H1 (cell line): Measurements from ENCODE around the gene FAM200B.

Source experiments
- CTCF ChIP-seq, 3 experiments: IDR thresholded peaks; 1 replicate in 2 of 3; 2 replicates in 1 of 3; pipeline versions ENCODE4 v1.5.1 to v1.6.1; 2011; ENCODE audit warnings: low read length in 3 of 3, mild to moderate bottlenecking in 3 of 3, inconsistent platforms in 2 of 3, low read depth in 1 of 3, moderate library complexity in 1 of 3; ENCODE audit not compliant: insufficient read depth in 1 of 3; ENCODE audit errors: control extremely low read depth in 1 of 3
- RFX5 ChIP-seq: IDR thresholded peaks from 2 replicates; pipeline ENCODE4 v1.6.1; 2011; ENCODE audit warnings: low read depth, low read length, improper control_type of control experiment, borderline replicate concordance

GRCh38 chr4:15696866-15697265 lies 15.2 kb downstream of the FAM200B start:
- TF ChIP-seq CTCF (IDR thresholded peaks at IDR 0.05; ENCODE audit: control extremely low read depth in 1 of 3, insufficient read depth in 1 of 3, low read depth in 1 of 3, low read length in 3 of 3): no peak
- no peak for TF ChIP-seq RFX5
